A172 (cell line): ENCODE results near the gene ST6GALNAC4. TPM values are rescaled to one million over a fixed set of nuclear protein-coding genes. Genes with fewer than 3 reads are reported as not detected.

ENCODE experiments used
- DNase-seq: peaks from one replicate; pipeline ENCODE4 v3.0.0-alpha.2; 2015; ENCODE audit warnings: low spot score
- total RNA-seq: library from RNA; depleted of rRNA; stranded (reverse); fragments of >200 nt; shearing (Covaris generic); gene quantifications from 2 replicates; pipeline ENCODE4 v1.2.3, GENCODE V29; 2014

Gene ST6GALNAC4
- total RNA-seq, 1 experiment from 2014 or later: 38.3 TPM

GRCh38 chr9:127912296-127912695 lies 4.5 kb downstream of the ST6GALNAC4 start:
- DNase-seq: no peak

GRCh38 chr9:127910613-127911205 lies 6.1 kb downstream of the ST6GALNAC4 start:
- peak; percentile 72 for DNase-seq

- no peak for DNase-seq
These were observed 7.0 kb downstream of the ST6GALNAC4 start for GRCh38 chr9:127909839-127910273.

- DNase-seq: no peak
These were observed 8.2 kb downstream of the ST6GALNAC4 start for GRCh38 chr9:127908660-127908926.

GRCh38 chr9:127907867-127908659 lies 8.8 kb downstream of the ST6GALNAC4 start:
- DNase-seq: no peak

- no peak for DNase-seq
These were observed 11.1 kb downstream of the ST6GALNAC4 start for GRCh38 chr9:127905788-127906191.

GRCh38 chr9:127905004-127905728 lies 11.7 kb downstream of the ST6GALNAC4 start:
- DNase-seq: no peak

GRCh38 chr9:127904561-127905003 lies 12.3 kb downstream of the ST6GALNAC4 start:
- DNase-seq: no peak

- peak; percentile 57 for DNase-seq
These were observed 13.0 kb downstream of the ST6GALNAC4 start for GRCh38 chr9:127903557-127904475.

- DNase-seq: no peak
These were observed 17.5 kb downstream of the ST6GALNAC4 start, which contains the start of gene ST6GALNAC6 for GRCh38 chr9:127899128-127899943. ST6GALNAC6 (minus strand) TSS chr9:127899603; CDS start chr9:127897981, 1,622 bp downstream.

GRCh38 chr9:127898433-127899127 lies 18.3 kb downstream of the ST6GALNAC4 start:
- DNase-seq: peak; percentile 71

- DNase-seq: no peak
These were observed 19.6 kb downstream of the ST6GALNAC4 start for GRCh38 chr9:127897193-127897692.

- no peak for DNase-seq
These were observed 20.2 kb downstream of the ST6GALNAC4 start for GRCh38 chr9:127896395-127897192.

- DNase-seq: no peak
These were observed 21.0 kb downstream of the ST6GALNAC4 start for GRCh38 chr9:127895811-127896210.

GRCh38 chr9:127893392-127893791 lies 23.4 kb downstream of the ST6GALNAC4 start:
- no peak for DNase-seq

GRCh38 chr9:127892831-127893230 lies 24.0 kb downstream of the ST6GALNAC4 start:
- DNase-seq: no peak

- no peak for DNase-seq
These were observed 26.8 kb downstream of the ST6GALNAC4 start for GRCh38 chr9:127890053-127890452.

- DNase-seq: no peak
These were observed 29.0 kb downstream of the ST6GALNAC4 start for GRCh38 chr9:127887792-127888191.

GRCh38 chr9:127886401-127886972 lies 30.4 kb downstream of the ST6GALNAC4 start:
- no peak for DNase-seq
